ENCODE data around the gene IQCE.

DNA sequence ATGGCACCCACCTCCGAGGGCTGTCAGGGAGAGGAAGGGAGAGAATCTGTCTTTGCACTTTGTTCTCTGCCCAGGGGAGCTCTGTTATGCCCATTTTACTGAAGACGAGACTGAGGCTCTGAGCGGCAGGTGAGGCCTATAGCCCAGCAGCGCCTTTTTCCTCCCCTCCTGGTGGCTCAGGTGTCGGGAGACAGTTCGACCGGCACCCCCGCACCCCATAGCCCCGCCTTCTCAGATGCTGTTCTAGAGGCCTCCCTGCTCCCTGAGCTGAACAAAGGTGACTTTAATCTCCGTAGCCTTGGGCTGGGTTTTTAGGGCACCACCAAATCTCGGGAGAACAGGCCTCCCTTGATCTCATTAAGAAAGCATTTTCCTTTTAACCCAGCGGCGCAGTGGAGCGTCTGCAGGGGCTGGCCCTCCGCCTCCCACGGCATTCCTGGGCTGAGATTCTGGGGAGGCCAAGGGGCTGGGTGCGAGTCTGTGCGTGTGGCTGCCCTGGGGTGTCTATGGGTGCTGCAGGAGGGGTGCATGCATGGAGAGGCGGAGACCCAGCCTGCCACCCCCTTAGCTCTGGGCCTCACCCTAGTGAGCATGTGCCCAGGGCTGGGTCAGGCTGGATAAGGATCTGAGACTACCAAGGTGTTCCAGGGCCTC lies 35.9 kb upstream of the IQCE start:
- TF ChIP-seq CTCF (IDR thresholded peaks at IDR 0.05; ENCODE audit: low read depth, low read length, poor library complexity, severe bottlenecking) (no peak), EZH2phosphoT487 (IDR thresholded peaks at IDR 0.05; ENCODE audit: borderline replicate concordance, low read length) (no peak)

Measured in DOHH2 (cell line).